SU-DHL-6 (cell line): Measurements from ENCODE around the gene KPTN.

ENCODE experiments used
- CTCF ChIP-seq: fragments of 200-600 bp; sonication (generic); IDR thresholded peaks from one replicate; pipeline ENCODE4 v1.5.1; 2017; ENCODE audit warnings: antibody characterized with exemption, mild to moderate bottlenecking, low read length, moderate library complexity; ENCODE audit not compliant: insufficient read depth, poor library complexity, severe bottlenecking
- EZH2phosphoT487 ChIP-seq: fragments of 200-600 bp; sonication (generic), shearing (Covaris generic); conservative IDR thresholded peaks from 2 replicates; pipeline ENCODE4 v1.6.1; 2018; ENCODE audit warnings: mild to moderate bottlenecking, antibody characterized with exemption, low read length, moderate library complexity, mixed read lengths

- TF ChIP-seq EZH2phosphoT487 (no peak), CTCF (no peak)
Observed at GRCh38 chr19:47518854-47519253, 34.8 kb upstream of the KPTN start.
